Spinal cord (tissue), 10 donors: ENCODE results near the gene PRDM16. TPM values are rescaled to one million over a fixed set of nuclear protein-coding genes. Genes with fewer than 3 reads are reported as not detected.

ENCODE experiments used
- DNase-seq, 6 donors: peaks; one replicate each; pipeline versions ENCODE4 v3.0.0 to v3.0.0-alpha.2; 2013 to 2015; ENCODE audit warnings: low spot score in 6 of 6, low read depth in 4 of 6
- H3K27ac ChIP-seq: one replicate; pipeline ENCODE4 v1.5.1; 2013; ENCODE audit warnings: low read depth, low read length, control low read depth
- H3K27me3 ChIP-seq: one replicate; pipeline ENCODE4 v1.6.1; 2013; ENCODE audit warnings: low read length; ENCODE audit not compliant: control insufficient read depth, insufficient read depth
- H3K36me3 ChIP-seq: one replicate; pipeline ENCODE4 v1.6.1; 2013; ENCODE audit warnings: low read length; ENCODE audit not compliant: control insufficient read depth, insufficient read depth
- H3K4me1 ChIP-seq: one replicate; pipeline ENCODE4 v1.6.1; 2013; ENCODE audit warnings: low read length; ENCODE audit not compliant: control insufficient read depth, insufficient read depth
- H3K4me3 ChIP-seq: one replicate; pipeline ENCODE4 v1.5.1; 2013; ENCODE audit warnings: low read depth, low read length, control low read depth
- H3K9me3 ChIP-seq: one replicate; pipeline ENCODE4 v1.6.1; 2013; ENCODE audit warnings: low read length; ENCODE audit not compliant: control insufficient read depth, insufficient read depth
- WGBS: methylation state at CpG from one replicate; pipeline ENCODE4 v1.1.5; 2013; ENCODE audit warnings: missing lambda C conversion rate; ENCODE audit not compliant: insufficient coverage; 5-methylcytosine and 5-hydroxymethylcytosine counted together
- polyA plus RNA-seq, 2 donors: library from polyadenylated mRNA; unstranded; fragments of 120-200 nt; gene quantifications; one replicate each; pipeline ENCODE4 v1.2.1, GENCODE V29; 2013; ENCODE audit not compliant: insufficient read length in 2 of 2
- total RNA-seq, 2 donors: library from RNA; depleted of rRNA in 1 of 2; stranded (reverse); fragments of 120-200 nt in 1 of 2; fragments of >200 nt in 1 of 2; gene quantifications; one replicate each; pipeline versions ENCODE4 v1.2.3 to v1.2.4, GENCODE V29; 2013 to 2014
- donor health status: healthy.

The PRDM16 gene
- total and polyA plus RNA-seq, 4 donors, result 6.1 to 8.3 (median 7.3) TPM

GRCh38 chr1:3212453-3213355 lies 143.7 kb downstream of the PRDM16 start:
- peak in 1 of 6 donors; percentile 82 for DNase-seq
- H3K27ac ChIP-seq, result peak overlapping the region; percentile 6

GRCh38 chr1:3213730-3214129 lies 144.7 kb downstream of the PRDM16 start:
- DNase-seq, result no peak

More at GRCh38 chr1:3212453-3213355, 143.7 kb downstream of the PRDM16 start:
- no peaks in the 10 kb centered on the region for H3K9me3 ChIP-seq
- WGBS, result 86% methylated on average over 22 of the region's 34 CpGs
- H3K4me3 ChIP-seq, result no peak overlapping the region
- H3K36me3 ChIP-seq, result peaks cover 9% of the 10 kb centered on the region
- H3K4me1 ChIP-seq, result peaks cover 83% of the 10 kb centered on the region
- peaks cover 4% of the 10 kb centered on the region for H3K27me3 ChIP-seq

GRCh38 chr1:3215198-3216014 lies 146.4 kb downstream of the PRDM16 start:
- peak overlapping the region; percentile 92 for H3K27ac ChIP-seq
- no peaks in the 10 kb centered on the region for H3K9me3 ChIP-seq
- H3K36me3 ChIP-seq, result peaks cover 9% of the 10 kb centered on the region
- peaks cover 95% of the 10 kb centered on the region for H3K4me1 ChIP-seq
- peaks cover 12% of the 10 kb centered on the region for H3K27me3 ChIP-seq
- no peak overlapping the region for H3K4me3 ChIP-seq
- WGBS, result 39% methylated on average over 22 of the region's 27 CpGs
- peak in 3 of 6 donors; percentile 62 to 90 (median 90) for DNase-seq

More at GRCh38 chr1:3213730-3214129, 144.7 kb downstream of the PRDM16 start:
- Histone ChIP-seq H3K27me3 (peaks cover 8% of the 10 kb centered on the region), H3K27ac (peak overlapping the region; percentile 33), H3K9me3 (no peaks in the 10 kb centered on the region), H3K4me1 (peaks cover 90% of the 10 kb centered on the region), H3K4me3 (no peak overlapping the region), H3K36me3 (peaks cover 9% of the 10 kb centered on the region)
- WGBS, result 72% methylated on average over 14 of the region's 16 CpGs

GRCh38 chr1:3216015-3216391 lies 147.0 kb downstream of the PRDM16 start:
- peak overlapping the region; percentile 92 for H3K27ac ChIP-seq
- peaks cover 9% of the 10 kb centered on the region for H3K36me3 ChIP-seq
- peaks cover 100% of the 10 kb centered on the region for H3K4me1 ChIP-seq
- WGBS, result 44% methylated on average over 5 of the region's 7 CpGs
- no peak overlapping the region for H3K4me3 ChIP-seq
- peak in 1 of 6 donors; percentile 59 for DNase-seq
- peaks cover 12% of the 10 kb centered on the region for H3K27me3 ChIP-seq
- no peaks in the 10 kb centered on the region for H3K9me3 ChIP-seq

GRCh38 chr1:3217181-3217641 lies 148.2 kb downstream of the PRDM16 start:
- no peak overlapping the region for H3K4me3 ChIP-seq
- peak overlapping the region; percentile 92 for H3K27ac ChIP-seq
- H3K9me3 ChIP-seq, result no peaks in the 10 kb centered on the region
- H3K4me1 ChIP-seq, result peaks cover 100% of the 10 kb centered on the region
- WGBS, result 25% methylated on average over 15 of the region's 15 CpGs
- H3K36me3 ChIP-seq, result peaks cover 9% of the 10 kb centered on the region
- H3K27me3 ChIP-seq, result peaks cover 12% of the 10 kb centered on the region
- DNase-seq, result peak in 2 of 6 donors; percentile 66 to 72

GRCh38 chr1:3217979-3218679 lies 149.1 kb downstream of the PRDM16 start:
- Histone ChIP-seq H3K27ac (peak overlapping the region; percentile 92), H3K27me3 (peaks cover 11% of the 10 kb centered on the region), H3K9me3 (no peaks in the 10 kb centered on the region), H3K4me3 (no peak overlapping the region), H3K4me1 (peaks cover 100% of the 10 kb centered on the region), H3K36me3 (peaks cover 11% of the 10 kb centered on the region)
- WGBS, result 29% methylated on average over 19 of the region's 23 CpGs
- DNase-seq, result peak in 1 of 6 donors; percentile 35

- 13% methylated on average over 29 of the region's 37 CpGs for WGBS
- Histone ChIP-seq H3K36me3 (peaks cover 9% of the 10 kb centered on the region), H3K27me3 (peaks cover 12% of the 10 kb centered on the region), H3K9me3 (no peaks in the 10 kb centered on the region), H3K4me3 (no peak overlapping the region), H3K27ac (peak overlapping the region; percentile 92), H3K4me1 (peaks cover 94% of the 10 kb centered on the region)
- DNase-seq, result peak in 5 of 6 donors; percentile 70 to 96 (median 85)
Measured at GRCh38 chr1:3219005-3219790, 150.2 kb downstream of the PRDM16 start.

- Histone ChIP-seq H3K4me1 (peaks cover 86% of the 10 kb centered on the region), H3K4me3 (no peak overlapping the region), H3K9me3 (no peaks in the 10 kb centered on the region), H3K36me3 (peaks cover 9% of the 10 kb centered on the region), H3K27me3 (peaks cover 14% of the 10 kb centered on the region), H3K27ac (peak overlapping the region; percentile 92)
- no peak for DNase-seq
- WGBS, result 70% methylated on average over 30 of the region's 32 CpGs
Measured at GRCh38 chr1:3219791-3220467, 150.9 kb downstream of the PRDM16 start.
